Mononuclear cell (primary cell): Measurements from ENCODE around the gene DLEC1. TPM values are rescaled to one million over a fixed set of nuclear protein-coding genes. Genes with fewer than 3 reads are reported as not detected.

ENCODE experiments used
- H3K27me3 ChIP-seq: 2 replicates; pipeline ENCODE4 v1.6.0; 2011; ENCODE audit warnings: low read length, control low read depth; ENCODE audit not compliant: insufficient read depth
- H3K4me1 ChIP-seq: 2 replicates; pipeline ENCODE4 v1.5.1; 2011; ENCODE audit warnings: mild to moderate bottlenecking, low read length, control low read depth; ENCODE audit not compliant: insufficient read depth
- H3K4me3 ChIP-seq: 2 replicates; pipeline ENCODE4 v1.5.1; 2011; ENCODE audit warnings: mild to moderate bottlenecking, low read length, moderate library complexity
- H3K9me3 ChIP-seq: 2 replicates; pipeline ENCODE4 v1.5.1; 2011; ENCODE audit warnings: low read depth, mild to moderate bottlenecking, control low read depth, low read length
- total RNA-seq: library from RNA; depleted of rRNA; stranded (reverse); fragments of >200 nt; gene quantifications from one replicate; pipeline ENCODE4 v1.2.3, GENCODE V29; 2012

Gene DLEC1
- total RNA-seq, 1 donor, result 1.7 TPM

DNA sequence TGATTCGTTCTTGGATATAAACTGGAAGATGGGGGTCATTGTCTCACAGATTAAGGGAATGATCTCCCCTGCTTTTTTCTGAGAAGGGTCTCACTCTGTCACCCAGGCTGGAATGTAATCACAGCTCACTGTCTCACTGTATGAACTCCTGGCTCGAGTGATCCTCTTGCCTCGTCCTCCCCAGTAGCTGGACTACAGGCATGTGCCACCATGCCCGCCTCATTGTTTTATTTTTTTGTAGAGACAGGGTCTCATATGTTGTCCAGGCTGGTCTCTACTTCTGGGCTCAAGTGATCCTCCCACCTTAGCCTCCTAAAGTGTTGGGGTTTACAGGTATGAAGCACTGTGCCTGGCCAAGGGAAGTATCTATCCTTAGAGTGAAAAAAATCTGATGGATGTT is 131.7 kb downstream of the DLEC1 start:
- Histone ChIP-seq H3K9me3 (no peaks in the 10 kb centered on the region), H3K4me3 (no peak overlapping the region), H3K4me1 (peaks cover 45% of the 10 kb centered on the region), H3K27me3 (no peaks in the 10 kb centered on the region)

DNA sequence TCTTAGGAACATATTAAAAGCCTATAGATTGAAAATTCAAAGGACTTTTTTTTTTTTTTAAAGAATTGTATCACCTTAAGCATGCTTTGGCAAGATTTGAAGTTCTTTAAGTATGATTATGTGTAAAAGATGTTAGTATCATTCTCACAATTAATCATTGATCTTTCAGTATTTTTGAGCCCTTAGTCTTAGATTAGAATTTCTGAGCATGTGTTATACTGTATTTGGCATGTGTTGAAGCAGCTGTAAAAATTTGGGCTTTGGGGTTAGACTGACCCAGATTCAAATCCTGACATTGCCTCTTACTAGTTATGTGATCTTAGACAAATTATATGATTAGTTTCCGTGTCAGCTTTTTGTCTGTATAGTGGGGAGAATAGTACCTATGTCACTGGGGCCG is 132.6 kb downstream of the DLEC1 start:
- no peaks in the 10 kb centered on the region for H3K27me3 ChIP-seq
- no peaks in the 10 kb centered on the region for H3K9me3 ChIP-seq
- no peak overlapping the region for H3K4me3 ChIP-seq
- peaks cover 38% of the 10 kb centered on the region for H3K4me1 ChIP-seq

Other genes with a start within 250 kb of the DLEC1 start
- 10.9 TPM for gene CTDSPL, start 177.3 kb upstream of the DLEC1 start, total RNA-seq
- gene VILL, start 48.4 kb upstream of the DLEC1 start, total RNA-seq, result 12.4 TPM
- gene PLCD1, start 9.6 kb upstream of the DLEC1 start, total RNA-seq, result 18.1 TPM
- gene ACAA1, start 97.9 kb downstream of the DLEC1 start, total RNA-seq, result 34.8 TPM
- 23.1 TPM for gene MYD88, start 99.5 kb downstream of the DLEC1 start, total RNA-seq
- 36.0 TPM for gene OXSR1, start 126.3 kb downstream of the DLEC1 start, total RNA-seq
- gene SLC22A13, start 226.6 kb downstream of the DLEC1 start, total RNA-seq, result not detected
- 0.10 TPM for gene SLC22A14, start 243.1 kb downstream of the DLEC1 start, total RNA-seq